ENCODE data around the gene ZDHHC7. TPM values are rescaled to one million over a fixed set of nuclear protein-coding genes. Genes with fewer than 3 reads are reported as not detected.
"Not testable (repeated sequence)": the region's sequence is repeated elsewhere in the genome, so short reads cannot be mapped to it uniquely, and the experiment has no call there.

The ZDHHC7 gene
- total RNA-seq, 1 donor from 2014 or later: 61.4 TPM

- DNase-seq (ENCODE audit: low read depth): no peak
- H3K4me3 ChIP-seq (ENCODE audit: low read depth, low read length): no peak overlapping the region
Measured at GRCh38 chr16:85054948-85055492, 43.7 kb upstream of the ZDHHC7 start.

GRCh38 chr16:85054321-85054720 lies 43.0 kb upstream of the ZDHHC7 start:
- DNase-seq (ENCODE audit: low read depth); H3K4me3 ChIP-seq (ENCODE audit: low read depth, low read length): not testable (repeated sequence)

More at GRCh38 chr16:85054948-85055492, 43.7 kb upstream of the ZDHHC7 start:
- TF ChIP-seq CTCF (conservative IDR thresholded peaks at IDR 0.05; ENCODE audit: low read depth, low read length): no peak

- no peak for DNase-seq (ENCODE audit: low read depth)
- no peak overlapping the region for H3K4me3 ChIP-seq (ENCODE audit: low read depth, low read length)
- TF ChIP-seq CTCF (conservative IDR thresholded peaks at IDR 0.05; ENCODE audit: low read depth, low read length): no peak
Measured at GRCh38 chr16:85052536-85052935, 41.2 kb upstream of the ZDHHC7 start.

DNA sequence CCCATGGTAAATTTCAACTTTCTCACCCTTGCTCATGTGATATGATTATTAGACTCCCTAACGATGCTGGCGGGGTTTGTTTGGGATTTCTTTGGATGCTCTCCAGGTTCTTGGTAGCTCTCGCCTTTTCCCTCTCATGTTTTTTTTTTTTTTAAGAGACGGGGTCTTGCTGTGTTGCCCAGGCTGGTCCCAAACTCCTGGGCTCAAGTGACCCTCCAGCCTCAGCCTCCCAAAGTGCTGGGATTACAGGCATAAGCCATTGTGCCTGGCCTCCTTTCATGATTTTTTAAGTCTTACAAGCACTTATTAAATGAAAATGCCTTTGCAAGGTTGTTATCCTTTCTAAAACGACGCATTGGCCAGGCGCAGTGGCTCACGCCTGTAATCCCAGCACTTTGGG lies 40.3 kb upstream of the ZDHHC7 start:
- H3K4me3 ChIP-seq (ENCODE audit: low read depth, low read length): no peak overlapping the region
- DNase-seq (ENCODE audit: low read depth): no peak
- TF ChIP-seq CTCF (conservative IDR thresholded peaks at IDR 0.05; ENCODE audit: low read depth, low read length): no peak

GRCh38 chr16:85051067-85051581 lies 39.8 kb upstream of the ZDHHC7 start:
- no peak for TF ChIP-seq CTCF (conservative IDR thresholded peaks at IDR 0.05; ENCODE audit: low read depth, low read length)
- DNase-seq (ENCODE audit: low read depth): no peak
- no peak overlapping the region for H3K4me3 ChIP-seq (ENCODE audit: low read depth, low read length)

- DNase-seq (ENCODE audit: low read depth): no peak
- TF ChIP-seq CTCF (conservative IDR thresholded peaks at IDR 0.05; ENCODE audit: low read depth, low read length): no peak
- no peak overlapping the region for H3K4me3 ChIP-seq (ENCODE audit: low read depth, low read length)
Measured at GRCh38 chr16:85049706-85050305, 38.5 kb upstream of the ZDHHC7 start.

GRCh38 chr16:85048921-85049562 lies 37.7 kb upstream of the ZDHHC7 start:
- no peak overlapping the region for H3K4me3 ChIP-seq (ENCODE audit: low read depth, low read length)
- no peak for TF ChIP-seq CTCF (conservative IDR thresholded peaks at IDR 0.05; ENCODE audit: low read depth, low read length)
- no peak for DNase-seq (ENCODE audit: low read depth)
